ENCODE results near the gene ZSCAN29. TPM values are rescaled to one million over a fixed set of nuclear protein-coding genes. Genes with fewer than 3 reads are reported as not detected.

Gene ZSCAN29
- total RNA-seq, 1 experiment from 2014 or later: 38.9 TPM

GRCh38 chr15:43390723-43391122 lies 19.9 kb upstream of the ZSCAN29 start:
- ChIA-PET CTCF (interaction anchor here (1.0 kb wide), 2 partner anchors 15 to 20 kb away, joined by 5 to 7 read pairs; partner anchors contain the start of genes TUBGCP4 and ZSCAN29), POLR2A (interaction anchor here (0.7 to 1.1 kb wide), 3 partner anchors 18 to 20 kb away, joined by 3 read pairs; partner anchors contain the start of genes TUBGCP4 and ZSCAN29)
- peaks cover 71% of the 10 kb centered on the region for H3K36me3 Mint-ChIP-seq (ENCODE audit: insufficient read depth, unreplicated experiment)
- intact Hi-C loops (cut with micrococcal nuclease): no loop called here
- BruUV-seq (replicated peaks): no TSS peak
- DNase-seq (ENCODE audit: unreplicated experiment): peak; percentile 66
- H3K4me1 Mint-ChIP-seq (ENCODE audit: insufficient read depth, unreplicated experiment): no peaks in the 10 kb centered on the region
- no peaks in the 10 kb centered on the region for H3K9me3 Mint-ChIP-seq (ENCODE audit: unreplicated experiment)
- H3K4me3 Mint-ChIP-seq (ENCODE audit: unreplicated experiment): no peak overlapping the region
- H3K27me3 Mint-ChIP-seq (ENCODE audit: insufficient read depth, unreplicated experiment): no peaks in the 10 kb centered on the region
- TF ChIP-seq CTCF (IDR thresholded peaks at IDR 0.05; ENCODE audit: unreplicated experiment): no peak
- H3K27ac Mint-ChIP-seq (ENCODE audit: low read depth, unreplicated experiment): peak overlapping the region; percentile 1

GRCh38 chr15:43383070-43383469 lies 12.2 kb upstream of the ZSCAN29 start:
- Mint-ChIP-seq H3K27ac (ENCODE audit: low read depth, unreplicated experiment) (no peak overlapping the region), H3K4me1 (ENCODE audit: insufficient read depth, unreplicated experiment) (no peaks in the 10 kb centered on the region), H3K27me3 (ENCODE audit: insufficient read depth, unreplicated experiment) (no peaks in the 10 kb centered on the region), H3K36me3 (ENCODE audit: insufficient read depth, unreplicated experiment) (peaks cover 82% of the 10 kb centered on the region), H3K4me3 (ENCODE audit: unreplicated experiment) (no peak overlapping the region), H3K9me3 (ENCODE audit: unreplicated experiment) (no peaks in the 10 kb centered on the region)
- DNase-seq (ENCODE audit: unreplicated experiment): no peak
- no TSS peak for BruUV-seq (replicated peaks)
- CTCF ChIA-PET: no interaction called here
- POLR2A ChIA-PET: interaction anchor here (1.6 kb wide), 1 partner anchor 20 kb away, joined by 3 read pairs; no protein-coding TSS in a partner anchor
- intact Hi-C loops (cut with micrococcal nuclease): no loop called here
- TF ChIP-seq CTCF (IDR thresholded peaks at IDR 0.05; ENCODE audit: unreplicated experiment): no peak

- TF ChIP-seq CTCF (IDR thresholded peaks at IDR 0.05; ENCODE audit: unreplicated experiment): no peak
- POLR2A ChIA-PET: interaction anchor here (2.7 kb wide), 1 partner anchor 10 kb away, joined by 7 read pairs; no protein-coding TSS in a partner anchor
- intact Hi-C loops (cut with micrococcal nuclease): no loop called here
- Mint-ChIP-seq H3K27me3 (ENCODE audit: insufficient read depth, unreplicated experiment) (no peaks in the 10 kb centered on the region), H3K27ac (ENCODE audit: low read depth, unreplicated experiment) (no peak overlapping the region), H3K4me3 (ENCODE audit: unreplicated experiment) (no peak overlapping the region), H3K36me3 (ENCODE audit: insufficient read depth, unreplicated experiment) (peaks cover 82% of the 10 kb centered on the region), H3K9me3 (ENCODE audit: unreplicated experiment) (no peaks in the 10 kb centered on the region), H3K4me1 (ENCODE audit: insufficient read depth, unreplicated experiment) (no peaks in the 10 kb centered on the region)
- BruUV-seq (replicated peaks): no TSS peak
- DNase-seq (ENCODE audit: unreplicated experiment): no peak
- CTCF ChIA-PET: interaction anchor here (1.5 kb wide), 1 partner anchor 10 kb away, joined by 6 read pairs; no protein-coding TSS in a partner anchor
Measured at GRCh38 chr15:43382310-43382709, 11.5 kb upstream of the ZSCAN29 start.

GRCh38 chr15:43378601-43379000 lies 7.8 kb upstream of the ZSCAN29 start:
- intact Hi-C loops (cut with micrococcal nuclease): no loop called here
- no peak for DNase-seq (ENCODE audit: unreplicated experiment)
- H3K27me3 Mint-ChIP-seq (ENCODE audit: insufficient read depth, unreplicated experiment): no peaks in the 10 kb centered on the region
- no peak for TF ChIP-seq CTCF (IDR thresholded peaks at IDR 0.05; ENCODE audit: unreplicated experiment)
- BruUV-seq (replicated peaks): no TSS peak
- CTCF ChIA-PET: interaction anchor here (0.7 to 0.8 kb wide), 2 partner anchors 93 to 685 kb away, joined by 3 read pairs; no protein-coding TSS in a partner anchor
- H3K4me1 Mint-ChIP-seq (ENCODE audit: insufficient read depth, unreplicated experiment): peaks cover 6% of the 10 kb centered on the region
- no peak overlapping the region for H3K27ac Mint-ChIP-seq (ENCODE audit: low read depth, unreplicated experiment)
- peaks cover 54% of the 10 kb centered on the region for H3K36me3 Mint-ChIP-seq (ENCODE audit: insufficient read depth, unreplicated experiment)
- H3K4me3 Mint-ChIP-seq (ENCODE audit: unreplicated experiment): no peak overlapping the region
- POLR2A ChIA-PET: interaction anchor here (0.7 kb wide), 1 partner anchor 14 kb away, joined by 3 read pairs; no protein-coding TSS in a partner anchor
- no peaks in the 10 kb centered on the region for H3K9me3 Mint-ChIP-seq (ENCODE audit: unreplicated experiment)

Data from MCF 10A (cell line).